HG02840 (cell line): ENCODE data around the gene IL6R.
"Not testable (repeated sequence)": the region's sequence is repeated elsewhere in the genome, so short reads cannot be mapped to it uniquely, and the experiment has no call there.

Source experiments
- ATAC-seq: cut with Tn5 transposase; IDR thresholded peaks from one replicate; pipeline ENCODE4 v1.9.1; 2021; ENCODE audit warnings: mild to moderate bottlenecking, moderate library complexity, moderate number of reproducible peaks; ENCODE audit not compliant: unreplicated experiment, low FRiP score

The IL6R gene

GRCh38 chr1:154405747-154406571 is 816 bp downstream of the IL6R start:
- ATAC-seq: peak; percentile 10

- no peak for ATAC-seq
Measured at GRCh38 chr1:154406572-154406879, 1.4 kb downstream of the IL6R start.

- ATAC-seq: no peak
Measured at GRCh38 chr1:154406886-154407197, 1.7 kb downstream of the IL6R start.

GRCh38 chr1:154407198-154408091 is 2.3 kb downstream of the IL6R start:
- peak; percentile 35 for ATAC-seq

- ATAC-seq: no peak
Measured at GRCh38 chr1:154408174-154408777, 3.1 kb downstream of the IL6R start.

- ATAC-seq: no peak
Measured at GRCh38 chr1:154410185-154410827, 5.2 kb downstream of the IL6R start.

- ATAC-seq: no peak
Measured at GRCh38 chr1:154411525-154411924, 6.4 kb downstream of the IL6R start.

GRCh38 chr1:154413177-154413783 is 8.1 kb downstream of the IL6R start:
- ATAC-seq: no peak

- ATAC-seq: no peak
Measured at GRCh38 chr1:154414606-154415005, 9.5 kb downstream of the IL6R start.

- ATAC-seq: no peak
Measured at GRCh38 chr1:154416471-154417337, 11.6 kb downstream of the IL6R start.

- ATAC-seq: no peak
Measured at GRCh38 chr1:154417338-154417608, 12.1 kb downstream of the IL6R start.

- no peak for ATAC-seq
Measured at GRCh38 chr1:154418062-154418921, 13.1 kb downstream of the IL6R start.

GRCh38 chr1:154418923-154419619 is 13.9 kb downstream of the IL6R start:
- ATAC-seq: no peak

- ATAC-seq: no peak
Measured at GRCh38 chr1:154419620-154420571, 14.8 kb downstream of the IL6R start.

GRCh38 chr1:154420961-154421924 is 16.1 kb downstream of the IL6R start:
- ATAC-seq: no peak

- not testable (repeated sequence) for ATAC-seq
Measured at GRCh38 chr1:154422049-154422448, 16.9 kb downstream of the IL6R start.
